Endothelial cell of umbilical vein (primary cell): ENCODE measurements around the gene ZP1. TPM values are rescaled to one million over a fixed set of nuclear protein-coding genes. Genes with fewer than 3 reads are reported as not detected.

Experiments
- BruUV-seq: library from RNA; stranded (reverse); fragments of 400-500 nt; replicated peaks from 2 replicates; lab custom pipeline; 2021; lab: Mats Ljungman, UMichigan
- CTCF ChIA-PET: fragments of 300-600, 350-600 bp; sonication (Branson Sonifier 250); formaldehyde crosslinking; loops from one replicate; lab custom pipeline; 2021; ENCODE audit warnings: antibody characterized with exemption, inconsistent platforms; lab: Charles Lee
- POLR2A ChIA-PET: fragments of 300-600, 350-600 bp; sonication (Branson Sonifier 250); formaldehyde crosslinking; loops from one replicate; lab custom pipeline; 2021; ENCODE audit warnings: antibody characterized with exemption, inconsistent platforms; lab: Charles Lee
- DNase-seq: peaks from one replicate; pipeline ENCODE4 v3.0.0-alpha.2; 2011; ENCODE audit warnings: low read depth, low spot score
- FAIRE-seq: peaks from 2 replicates; lab custom pipeline; 2011; peaks lifted over from hg19 to GRCh38; lab: Jason Lieb, UNC
- H2AFZ ChIP-seq: 2 replicates; pipeline ENCODE4 v1.6.0; 2012; ENCODE audit warnings: low read depth, low read length, control low read depth, inconsistent platforms
- H3K27ac ChIP-seq: 2 replicates; pipeline ENCODE4 v1.5.1; 2011; ENCODE audit warnings: low read depth, mild to moderate bottlenecking, control low read depth, low read length, moderate library complexity; ENCODE audit not compliant: insufficient read depth
- H3K27me3 ChIP-seq, 2 experiments: 2 replicates each; pipeline versions ENCODE4 v1.6.0 to v1.6.1; 2011; ENCODE audit warnings: low read length in 2 of 2, mixed read lengths in 1 of 2; ENCODE audit not compliant: control insufficient read depth in 2 of 2, insufficient read depth in 2 of 2
- H3K36me3 ChIP-seq, 2 experiments: 2 replicates in 1 of 2; 3 replicates in 1 of 2; pipeline ENCODE4 v1.5.1; 2011; ENCODE audit warnings: low read length in 2 of 2, mild to moderate bottlenecking in 1 of 2, moderate library complexity in 1 of 2; ENCODE audit not compliant: control insufficient read depth in 2 of 2, insufficient read depth in 2 of 2; ENCODE audit errors: extremely low read depth in 1 of 2
- H3K4me1 ChIP-seq: 3 replicates; pipeline ENCODE4 v1.5.1; 2011; ENCODE audit warnings: mild to moderate bottlenecking, low read length; ENCODE audit not compliant: control insufficient read depth, insufficient read depth; ENCODE audit errors: extremely low read depth
- H3K4me2 ChIP-seq: 2 replicates; pipeline ENCODE4 v1.6.1; 2011; ENCODE audit warnings: low read length, control low read depth, mixed read lengths; ENCODE audit not compliant: insufficient read depth
- H3K4me3 ChIP-seq, 3 experiments: fragments of 200-600 bp in 1 of 3; sonication (generic), shearing (Covaris generic) in 1 of 3; replicated peaks in 1 of 3; 2 replicates each; pipeline ENCODE4 v1.5.1; 2011 to 2016; ENCODE audit warnings: control low read depth in 3 of 3, low read length in 3 of 3, mild to moderate bottlenecking in 2 of 3, inconsistent platforms in 1 of 3, low read depth in 1 of 3, moderate library complexity in 1 of 3; ENCODE audit not compliant: insufficient read depth in 1 of 3
- H3K79me2 ChIP-seq: 2 replicates; pipeline ENCODE4 v1.6.0; 2012; ENCODE audit warnings: low read length, inconsistent platforms; ENCODE audit not compliant: control insufficient read depth, insufficient read depth
- H3K9ac ChIP-seq: replicated peaks from 2 replicates; pipeline ENCODE3; 2011; ENCODE audit warnings: low read length, control low read depth; ENCODE audit not compliant: insufficient read depth; ENCODE audit errors: extremely low read depth
- H3K9me1 ChIP-seq: replicated peaks from 3 replicates; pipeline ENCODE4 v1.6.0; 2011; ENCODE audit warnings: mild to moderate bottlenecking, low read length; ENCODE audit not compliant: control insufficient read depth, insufficient read depth; ENCODE audit errors: extremely low read depth
- H3K9me3 ChIP-seq: replicated peaks from 2 replicates; pipeline ENCODE4 v1.5.1; 2012; ENCODE audit warnings: low read length, inconsistent platforms; ENCODE audit not compliant: control insufficient read depth, insufficient read depth
- H4K20me1 ChIP-seq: replicated peaks from 2 replicates; pipeline ENCODE3; 2011; ENCODE audit warnings: mild to moderate bottlenecking, low read length; ENCODE audit not compliant: control insufficient read depth, insufficient read depth; ENCODE audit errors: extremely low read depth
- EZH2 ChIP-seq: IDR thresholded peaks from 2 replicates; pipeline ENCODE4 v1.6.1; 2012; ENCODE audit warnings: borderline replicate concordance, low read depth, mild to moderate bottlenecking, moderate library complexity, low read length, inconsistent platforms; ENCODE audit not compliant: severe bottlenecking
- FOS ChIP-seq: IDR thresholded peaks from 2 replicates; pipeline ENCODE4 v1.6.1; 2011; ENCODE audit warnings: mild to moderate bottlenecking, low read length, moderate library complexity, borderline replicate concordance; ENCODE audit not compliant: insufficient read depth
- GATA2 ChIP-seq: IDR thresholded peaks from 2 replicates; pipeline ENCODE4 v1.7.0; 2011; ENCODE audit warnings: low read depth, mild to moderate bottlenecking, moderate library complexity, mixed read lengths, low read length; ENCODE audit not compliant: insufficient read length, insufficient read depth
- JUN ChIP-seq: IDR thresholded peaks from 2 replicates; pipeline ENCODE4 v1.6.1; 2011; ENCODE audit warnings: borderline replicate concordance, low read depth; ENCODE audit not compliant: insufficient read length, insufficient read depth
- MYC ChIP-seq: IDR thresholded peaks from one replicate; pipeline ENCODE4 v1.6.1; 2011; ENCODE audit warnings: mild to moderate bottlenecking, low read depth, low read length
- POLR2A ChIP-seq: IDR thresholded peaks from 2 replicates; pipeline ENCODE4 v1.6.1; 2012; ENCODE audit warnings: low read depth, mild to moderate bottlenecking, control low read depth, low read length
- POLR2AphosphoS5 ChIP-seq: IDR thresholded peaks from 2 replicates; pipeline ENCODE4 v1.6.1; 2012; ENCODE audit warnings: low read depth, mild to moderate bottlenecking, control low read depth, low read length, moderate library complexity; ENCODE audit not compliant: insufficient read depth
- dilution Hi-C: fragments of 300-500 bp; cut with MboI; formaldehyde crosslinking; loops from one replicate; pipeline ENCODE4 v1.15.0; 2019; ENCODE audit warnings: low sequenced_read_pairs; ENCODE audit not compliant: extremely low pct_ligation_motif_present
- intact Hi-C: fragments of 100-400 bp; cut with micrococcal nuclease; formaldehyde crosslinking; loops from one replicate; pipeline ENCODE4 v1.10.0; 2022
- polyA plus RNA-seq, 4 experiments: library from polyadenylated mRNA; depleted of rRNA in 3 of 4; stranded (reverse) in 3 of 4; unstranded in 1 of 4; fragments of >200 nt; gene quantifications; 2 replicates each; pipeline versions ENCODE4 v1.2.1 to v1.2.3, GENCODE V29; 2011 to 2012; ENCODE audit warnings: missing spikeins in 1 of 4
- total RNA-seq: library from RNA; stranded (reverse); gene quantifications from 2 replicates; pipeline ENCODE4 v1.2.3, GENCODE V29; 2021
- TF ChIP-seq, protein P1 (sequence below): IDR thresholded peaks from 2 replicates; pipeline ENCODE4 v1.6.1; 2011; ENCODE audit not compliant: insufficient read depth, insufficient read length
- TF ChIP-seq, protein P2 (sequence below), 2 donors: IDR thresholded peaks; 1 replicate in 1 of 2; 2 replicates in 1 of 2; pipeline ENCODE4 v1.5.1; 2011; ENCODE audit warnings: low read length in 2 of 2, mild to moderate bottlenecking in 2 of 2, moderate library complexity in 2 of 2, control low read depth in 1 of 2, inconsistent platforms in 1 of 2, low read depth in 1 of 2; ENCODE audit not compliant: insufficient read depth in 1 of 2; ENCODE audit errors: extremely low read depth in 1 of 2

Gene ZP1
- total and polyA plus RNA-seq, 2 donors (not counting 3 experiments of a cell fraction or from before 2014, with no cell fraction given) = not detected

DNA sequence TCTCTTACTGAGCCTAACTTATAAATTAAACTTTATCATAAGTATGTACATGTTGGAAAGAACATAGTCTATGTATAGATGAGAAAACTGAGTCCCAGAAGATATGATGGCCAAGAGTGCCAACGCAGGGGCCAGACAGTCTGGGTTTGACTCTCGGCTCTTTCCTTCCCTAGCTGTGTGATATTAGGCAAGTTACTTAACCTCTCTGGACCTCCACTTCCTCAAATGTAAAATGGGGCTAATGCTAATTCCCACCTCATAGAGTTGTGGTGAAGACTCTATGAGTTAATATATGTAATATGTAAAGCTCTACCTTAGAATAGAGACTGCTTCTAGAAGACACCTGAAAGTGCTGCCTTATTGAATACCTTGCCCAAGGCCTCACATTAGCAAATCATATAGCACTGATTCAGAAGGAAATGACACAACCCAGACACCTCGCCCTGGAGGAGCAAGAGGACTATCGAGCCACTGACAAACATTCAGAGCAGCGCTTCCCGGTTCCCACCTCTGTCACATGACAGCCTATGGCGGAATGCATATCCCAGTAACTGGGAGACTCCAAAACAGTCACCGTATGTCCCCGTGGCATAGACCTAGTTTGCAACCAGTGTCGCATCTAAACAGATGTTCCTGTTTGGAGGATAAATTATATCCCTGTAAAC, 36.7 kb upstream of the ZP1 start:
- TF ChIP-seq EZH2 = no peak
- TF ChIP-seq, protein P1, sequence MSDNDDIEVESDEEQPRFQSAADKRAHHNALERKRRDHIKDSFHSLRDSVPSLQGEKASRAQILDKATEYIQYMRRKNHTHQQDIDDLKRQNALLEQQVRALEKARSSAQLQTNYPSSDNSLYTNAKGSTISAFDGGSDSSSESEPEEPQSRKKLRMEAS = no peak
- no peak for TF ChIP-seq FOS
- TF ChIP-seq POLR2AphosphoS5 = no peak
- no peak for TF ChIP-seq JUN
- TF ChIP-seq POLR2A = no peak
- no peak for TF ChIP-seq GATA2
- no peak for TF ChIP-seq MYC
- TF ChIP-seq, protein P2, sequence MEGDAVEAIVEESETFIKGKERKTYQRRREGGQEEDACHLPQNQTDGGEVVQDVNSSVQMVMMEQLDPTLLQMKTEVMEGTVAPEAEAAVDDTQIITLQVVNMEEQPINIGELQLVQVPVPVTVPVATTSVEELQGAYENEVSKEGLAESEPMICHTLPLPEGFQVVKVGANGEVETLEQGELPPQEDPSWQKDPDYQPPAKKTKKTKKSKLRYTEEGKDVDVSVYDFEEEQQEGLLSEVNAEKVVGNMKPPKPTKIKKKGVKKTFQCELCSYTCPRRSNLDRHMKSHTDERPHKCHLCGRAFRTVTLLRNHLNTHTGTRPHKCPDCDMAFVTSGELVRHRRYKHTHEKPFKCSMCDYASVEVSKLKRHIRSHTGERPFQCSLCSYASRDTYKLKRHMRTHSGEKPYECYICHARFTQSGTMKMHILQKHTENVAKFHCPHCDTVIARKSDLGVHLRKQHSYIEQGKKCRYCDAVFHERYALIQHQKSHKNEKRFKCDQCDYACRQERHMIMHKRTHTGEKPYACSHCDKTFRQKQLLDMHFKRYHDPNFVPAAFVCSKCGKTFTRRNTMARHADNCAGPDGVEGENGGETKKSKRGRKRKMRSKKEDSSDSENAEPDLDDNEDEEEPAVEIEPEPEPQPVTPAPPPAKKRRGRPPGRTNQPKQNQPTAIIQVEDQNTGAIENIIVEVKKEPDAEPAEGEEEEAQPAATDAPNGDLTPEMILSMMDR (IDR thresholded peaks at IDR 0.05; ENCODE audit: extremely low read depth in 1 of 2, insufficient read depth in 1 of 2, low read depth in 1 of 2, low read length in 2 of 2) = no peak
- CTCF ChIA-PET = interaction anchor here (0.6 to 12.7 kb wide), 48 partner anchors 9 to 421 kb away, joined by 3 to 607 read pairs (median 6); partner anchors contain the start of genes CCDC86, PRPF19, PTGDR2 and TMEM109
- peak; percentile 4 for FAIRE-seq
- Histone ChIP-seq H3K79me2 (no peaks in the 10 kb centered on the region), H3K36me3 (no peaks in the 10 kb centered on the region), H3K4me1 (peaks cover 16% of the 10 kb centered on the region), H3K4me3 (no peak overlapping the region), H3K9ac (no peak overlapping the region), H3K9me3 (no peaks in the 10 kb centered on the region), H3K9me1 (no peaks in the 10 kb centered on the region), H4K20me1 (no peaks in the 10 kb centered on the region), H3K27ac (no peak overlapping the region), H3K4me2 (no peak overlapping the region), H3K27me3 (no peaks in the 10 kb centered on the region), H2AFZ (peak overlapping the region; percentile 28)
- no TSS peak for BruUV-seq
- DNase-seq = no peak
- intact Hi-C loops (loop anchor here (1.0 to 10.0 kb wide), 7 partner anchors 43 to 356 kb away; partner anchors contain the start of gene MS4A10), dilution Hi-C loops (no loop called here)
- POLR2A ChIA-PET = interaction anchor here (0.6 to 1.6 kb wide), 3 partner anchors 55 to 69 kb away, joined by 3 to 10 read pairs (median 4); no protein-coding TSS in a partner anchor
